Neural progenitor cell (in vitro differentiated cells): ENCODE results near the gene CTDSP2. TPM values are rescaled to one million over a fixed set of nuclear protein-coding genes. Genes with fewer than 3 reads are reported as not detected.

Source experiments
- DNase-seq: peaks from one replicate; pipeline ENCODE4 v3.0.0-alpha.2; 2016; ENCODE audit warnings: low spot score
- H2AFZ ChIP-seq: fragments of 200-600 bp; sonication (generic); replicated peaks from 2 replicates; pipeline ENCODE4 v1.6.1; 2016; ENCODE audit warnings: antibody characterized with exemption
- H3F3A ChIP-seq: fragments of 200-600 bp; sonication (generic); 2 replicates; pipeline ENCODE4 v1.6.1; 2016; ENCODE audit warnings: antibody characterized with exemption, low read depth
- H3K27ac ChIP-seq: fragments of 200-600 bp; sonication (generic); 2 replicates; pipeline ENCODE4 v1.5.1; 2016; ENCODE audit warnings: mild to moderate bottlenecking
- H3K27me3 ChIP-seq: fragments of 200-600 bp; sonication (generic); 2 replicates; pipeline ENCODE4 v1.6.1; 2016; ENCODE audit warnings: mild to moderate bottlenecking, moderate library complexity
- H3K36me3 ChIP-seq: fragments of 200-600 bp; sonication (generic); 2 replicates; pipeline ENCODE4 v1.5.1; 2016
- H3K4me1 ChIP-seq: fragments of 200-600 bp; sonication (generic); 2 replicates; pipeline ENCODE4 v1.6.1; 2016; ENCODE audit warnings: mixed run types
- H3K4me2 ChIP-seq: fragments of 200-600 bp; sonication (generic); 2 replicates; pipeline ENCODE4 v1.6.1; 2016
- H3K4me3 ChIP-seq: fragments of 200-600 bp; sonication (generic); 2 replicates; pipeline ENCODE4 v1.5.1; 2016
- H3K79me2 ChIP-seq: fragments of 200-600 bp; sonication (generic); 2 replicates; pipeline ENCODE4 v1.6.1; 2016; ENCODE audit warnings: low read depth
- H3K9ac ChIP-seq: fragments of 200-600 bp; sonication (generic); 2 replicates; pipeline ENCODE4 v1.6.1; 2016
- H3K9me3 ChIP-seq: fragments of 200-600 bp; sonication (generic); 2 replicates; pipeline ENCODE4 v1.5.1; 2016; ENCODE audit warnings: low read depth
- H4K20me1 ChIP-seq: fragments of 200-600 bp; sonication (generic); 2 replicates; pipeline ENCODE4 v1.6.1; 2016; ENCODE audit warnings: low read depth
- H3K27ac Mint-ChIP-seq: 3 replicates; pipeline ENCODE4 v1.8.0; 2021; ENCODE audit warnings: mixed read lengths
- H3K27me3 Mint-ChIP-seq: 2 replicates; pipeline ENCODE4 v1.8.0; 2022; ENCODE audit warnings: low read depth, mild to moderate bottlenecking, inconsistent platforms, moderate library complexity, mixed read lengths; ENCODE audit not compliant: insufficient read depth
- H3K36me3 Mint-ChIP-seq: 3 replicates; pipeline ENCODE4 v1.8.0; 2021; ENCODE audit warnings: mixed read lengths
- H3K4me1 Mint-ChIP-seq: 3 replicates; pipeline ENCODE4 v1.8.0; 2021; ENCODE audit warnings: mixed read lengths
- H3K4me3 Mint-ChIP-seq: 3 replicates; pipeline ENCODE4 v1.8.0; 2021; ENCODE audit warnings: mild to moderate bottlenecking, moderate library complexity, mixed read lengths
- H3K9me3 Mint-ChIP-seq: 3 replicates; pipeline ENCODE4 v1.8.0; 2020; ENCODE audit warnings: mixed read lengths
- EZH2 ChIP-seq: fragments of 200-600 bp; sonication (generic); IDR thresholded peaks from 2 replicates; pipeline ENCODE4 v1.6.1; 2017; ENCODE audit warnings: antibody characterized with exemption, mild to moderate bottlenecking, moderate library complexity
- EZH2phosphoT487 ChIP-seq: fragments of 200-600 bp; sonication (generic); IDR thresholded peaks from 2 replicates; pipeline ENCODE4 v1.6.1; 2017; ENCODE audit warnings: antibody characterized with exemption
- total RNA-seq: library from RNA; depleted of rRNA; stranded (reverse); fragments of >200 nt; gene quantifications from 2 replicates; pipeline ENCODE4 v1.2.3, GENCODE V29; 2015; ENCODE audit warnings: low replicate concordance
- TF ChIP-seq, protein P1 (sequence below): fragments of 200-600 bp; sonication (generic); IDR thresholded peaks from 2 replicates; pipeline ENCODE4 v1.5.1; 2017; ENCODE audit warnings: antibody characterized with exemption, mild to moderate bottlenecking

CTDSP2 gene
- total RNA-seq, 1 donor from 2014 or later: 43.6 TPM

DNA sequence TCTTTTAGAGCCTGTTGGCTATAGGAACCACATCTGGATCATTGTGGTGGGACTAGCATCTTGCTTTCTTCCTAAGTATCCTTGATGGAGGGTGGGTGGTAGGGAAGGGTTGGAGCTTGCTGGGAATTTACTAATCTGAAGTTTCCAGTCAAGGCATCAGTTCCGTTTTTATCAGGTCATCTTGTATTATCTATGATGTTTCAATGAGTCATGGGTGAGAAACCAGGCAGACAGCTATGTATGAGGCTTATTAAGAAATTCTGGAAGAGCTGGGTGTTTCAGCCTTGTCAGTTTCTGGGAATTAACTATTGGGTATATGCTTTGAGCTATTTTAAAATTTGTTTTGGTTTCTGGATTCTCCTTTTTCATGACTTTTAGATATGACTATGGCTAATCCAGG, 52.6 kb downstream of the CTDSP2 start:
- Histone ChIP-seq H3K9ac (no peak overlapping the region), H3K4me2 (no peak overlapping the region)
- no peak overlapping the region for H3K27ac Mint-ChIP-seq

DNA sequence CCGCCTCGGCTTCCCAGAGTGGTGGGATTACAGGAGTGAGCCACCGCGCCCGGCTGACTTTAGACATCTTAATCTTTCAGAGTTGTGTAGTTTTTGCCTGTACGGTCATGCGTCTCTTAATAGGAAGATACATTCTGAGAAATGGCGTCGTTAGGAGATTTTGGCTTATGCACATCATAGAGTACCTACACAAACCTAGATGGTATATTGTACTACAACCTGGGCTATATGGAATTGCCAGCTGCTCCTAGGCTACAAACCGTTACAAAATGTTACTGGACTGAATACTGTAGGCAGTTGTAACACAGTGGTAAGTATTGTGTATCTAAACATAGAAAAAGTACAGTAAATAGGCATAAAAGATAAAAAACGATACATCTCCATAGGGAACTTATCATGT, 62.7 kb downstream of the CTDSP2 start:
- H3K27me3 Mint-ChIP-seq: peaks cover 5% of the 10 kb centered on the region
- peaks cover 19% of the 10 kb centered on the region for H3F3A ChIP-seq
- no peak overlapping the region for H3K27ac Mint-ChIP-seq
- peaks cover 11% of the 10 kb centered on the region for H3K4me1 Mint-ChIP-seq
- H3K9me3 ChIP-seq: no peaks in the 10 kb centered on the region
- no peaks in the 10 kb centered on the region for H4K20me1 ChIP-seq
- no peaks in the 10 kb centered on the region for H3K4me1 ChIP-seq
- H3K4me2 ChIP-seq: peak overlapping the region; percentile 83
- H3K27me3 ChIP-seq: no peaks in the 10 kb centered on the region
- TF ChIP-seq EZH2 (no peak), EZH2phosphoT487 (no peak)
- TF ChIP-seq, protein P1, sequence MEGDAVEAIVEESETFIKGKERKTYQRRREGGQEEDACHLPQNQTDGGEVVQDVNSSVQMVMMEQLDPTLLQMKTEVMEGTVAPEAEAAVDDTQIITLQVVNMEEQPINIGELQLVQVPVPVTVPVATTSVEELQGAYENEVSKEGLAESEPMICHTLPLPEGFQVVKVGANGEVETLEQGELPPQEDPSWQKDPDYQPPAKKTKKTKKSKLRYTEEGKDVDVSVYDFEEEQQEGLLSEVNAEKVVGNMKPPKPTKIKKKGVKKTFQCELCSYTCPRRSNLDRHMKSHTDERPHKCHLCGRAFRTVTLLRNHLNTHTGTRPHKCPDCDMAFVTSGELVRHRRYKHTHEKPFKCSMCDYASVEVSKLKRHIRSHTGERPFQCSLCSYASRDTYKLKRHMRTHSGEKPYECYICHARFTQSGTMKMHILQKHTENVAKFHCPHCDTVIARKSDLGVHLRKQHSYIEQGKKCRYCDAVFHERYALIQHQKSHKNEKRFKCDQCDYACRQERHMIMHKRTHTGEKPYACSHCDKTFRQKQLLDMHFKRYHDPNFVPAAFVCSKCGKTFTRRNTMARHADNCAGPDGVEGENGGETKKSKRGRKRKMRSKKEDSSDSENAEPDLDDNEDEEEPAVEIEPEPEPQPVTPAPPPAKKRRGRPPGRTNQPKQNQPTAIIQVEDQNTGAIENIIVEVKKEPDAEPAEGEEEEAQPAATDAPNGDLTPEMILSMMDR: no peak
- peak overlapping the region; percentile 82 for H3K4me3 Mint-ChIP-seq
- H3K9me3 Mint-ChIP-seq: no peaks in the 10 kb centered on the region
- H3K36me3 Mint-ChIP-seq: peaks cover 10% of the 10 kb centered on the region
- no peak for DNase-seq
- H2AFZ ChIP-seq: no peak overlapping the region
- no peak overlapping the region for H3K27ac ChIP-seq
- H3K79me2 ChIP-seq: peaks cover 20% of the 10 kb centered on the region
- no peak overlapping the region for H3K4me3 ChIP-seq
- H3K9ac ChIP-seq: no peak overlapping the region
- no peaks in the 10 kb centered on the region for H3K36me3 ChIP-seq

More for the DNA sequence above, 52.6 kb downstream of the CTDSP2 start:
- Mint-ChIP-seq H3K4me1 (no peaks in the 10 kb centered on the region), H3K9me3 (no peaks in the 10 kb centered on the region), H3K36me3 (peaks cover 10% of the 10 kb centered on the region), H3K27me3 (no peaks in the 10 kb centered on the region), H3K4me3 (no peak overlapping the region)
- H2AFZ ChIP-seq: no peak overlapping the region
- H3K4me3 ChIP-seq: no peak overlapping the region
- TF ChIP-seq, protein P1: no peak
- TF ChIP-seq EZH2phosphoT487 (no peak), EZH2 (no peak)
- peaks cover 6% of the 10 kb centered on the region for H4K20me1 ChIP-seq
- peaks cover 7% of the 10 kb centered on the region for H3F3A ChIP-seq
- H3K4me1 ChIP-seq: no peaks in the 10 kb centered on the region
- no peak overlapping the region for H3K27ac ChIP-seq
- H3K27me3 ChIP-seq: no peaks in the 10 kb centered on the region
- DNase-seq: no peak
- peaks cover 23% of the 10 kb centered on the region for H3K36me3 ChIP-seq
- no peaks in the 10 kb centered on the region for H3K79me2 ChIP-seq
- no peaks in the 10 kb centered on the region for H3K9me3 ChIP-seq

DNA sequence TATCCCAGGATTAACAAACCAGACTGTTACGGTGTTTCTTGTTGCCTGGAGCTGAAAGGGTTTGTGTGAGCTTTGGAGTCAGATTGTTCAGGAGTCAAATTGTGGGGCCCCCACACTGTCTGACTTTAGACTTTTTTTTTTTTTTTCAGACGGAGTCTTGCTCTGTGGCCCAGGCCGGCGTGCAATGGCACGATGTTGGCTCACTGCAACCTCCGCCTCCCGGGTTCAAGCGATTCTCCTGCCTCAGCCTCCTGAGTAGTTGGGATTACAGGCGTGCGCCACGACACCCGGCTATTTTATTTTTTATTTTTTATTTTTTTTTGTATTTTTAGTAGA, 63.1 kb downstream of the CTDSP2 start:
- no peak overlapping the region for H2AFZ ChIP-seq
- TF ChIP-seq, protein P1: no peak
- no peak for TF ChIP-seq EZH2
- TF ChIP-seq EZH2phosphoT487: no peak
- H4K20me1 ChIP-seq: no peaks in the 10 kb centered on the region
- H3K4me1 Mint-ChIP-seq: peaks cover 11% of the 10 kb centered on the region
- peaks cover 20% of the 10 kb centered on the region for H3K79me2 ChIP-seq
- no peaks in the 10 kb centered on the region for H3K9me3 Mint-ChIP-seq
- no peaks in the 10 kb centered on the region for H3K9me3 ChIP-seq
- H3K27me3 ChIP-seq: no peaks in the 10 kb centered on the region
- H3K27me3 Mint-ChIP-seq: peaks cover 5% of the 10 kb centered on the region
- peak overlapping the region; percentile 84 for H3K4me3 ChIP-seq
- H3K36me3 Mint-ChIP-seq: peaks cover 10% of the 10 kb centered on the region
- H3K36me3 ChIP-seq: no peaks in the 10 kb centered on the region
- H3F3A ChIP-seq: peaks cover 19% of the 10 kb centered on the region
- H3K27ac ChIP-seq: no peak overlapping the region
- no peak overlapping the region for H3K9ac ChIP-seq
- no peak for DNase-seq
- H3K4me2 ChIP-seq: peak overlapping the region; percentile 83
- no peaks in the 10 kb centered on the region for H3K4me1 ChIP-seq
- peak overlapping the region; percentile 99 for H3K4me3 Mint-ChIP-seq
- no peak overlapping the region for H3K27ac Mint-ChIP-seq
